Measurements from ENCODE around the gene SYNDIG1.

GRCh38 chr20:24469894-24470745, 691 bp downstream of the SYNDIG1 start:
- TF ChIP-seq CTCF (IDR thresholded peaks at IDR 0.05 in 4 of 5, conservative IDR thresholded peaks at IDR 0.05 in 1 of 5) = no peak
- TF ChIP-seq POLR2A (IDR thresholded peaks at IDR 0.05) = no peak

Data from gastrocnemius medialis (tissue), 4 donors.